ENCODE data around the gene CCDC106. TPM values are rescaled to one million over a fixed set of nuclear protein-coding genes. Genes with fewer than 3 reads are reported as not detected.
A peak's percentile ranks its signal among the peaks of the same experiment; 100 is the strongest.

The CCDC106 gene
- total RNA-seq, 1 donor from 2014 or later: 8.3 TPM

GRCh38 chr19:55656552-55656951, 8.5 kb downstream of the CCDC106 start:
- Histone ChIP-seq H3K36me3 (peaks cover 0 to 20% of the 10 kb centered on the region in 2 donors), H3K4me1 (peaks cover 63% of the 10 kb centered on the region), H3K27me3 (no peaks in the 10 kb centered on the region), H3K27ac (no peak overlapping the region), H3K4me3 (peak overlapping the region; percentile 69 to 96), H3K9me3 (no peaks in the 10 kb centered on the region)
- no peak for DNase-seq (ENCODE audit: extremely low spot score in 2 of 2)
- intact Hi-C loops (cut with DNase I): no loop called here
- TF ChIP-seq CTCF (IDR thresholded peaks at IDR 0.05): no peak
- no peak for TF ChIP-seq POLR2A (IDR thresholded peaks at IDR 0.05)
- no peak for TF ChIP-seq POLR2AphosphoS5 (IDR thresholded peaks at IDR 0.05; ENCODE audit: insufficient read depth in 1 of 2, low read depth in 1 of 2)

GRCh38 chr19:55656988-55657747, 9.2 kb downstream of the CCDC106 start:
- TF ChIP-seq CTCF (IDR thresholded peaks at IDR 0.05) (no peak), POLR2AphosphoS5 (IDR thresholded peaks at IDR 0.05; ENCODE audit: insufficient read depth in 1 of 2, low read depth in 1 of 2) (no peak)
- no peaks in the 10 kb centered on the region for H3K9me3 ChIP-seq
- peaks cover 0 to 26% of the 10 kb centered on the region in 2 donors for H3K36me3 ChIP-seq
- DNase-seq (ENCODE audit: extremely low spot score in 2 of 2): no peak
- peaks cover 63% of the 10 kb centered on the region for H3K4me1 ChIP-seq
- peak overlapping the region; percentile 69 to 96 for H3K4me3 ChIP-seq
- no peaks in the 10 kb centered on the region for H3K27me3 ChIP-seq
- H3K27ac ChIP-seq: no peak overlapping the region
- intact Hi-C loops (cut with DNase I): no loop called here

GRCh38 chr19:55658846-55659459, 10.9 kb downstream of the CCDC106 start:
- H3K27me3 ChIP-seq: no peaks in the 10 kb centered on the region
- no peak overlapping the region for H3K4me3 ChIP-seq
- peaks cover 0 to 44% of the 10 kb centered on the region in 2 donors for H3K36me3 ChIP-seq

GRCh38 chr19:55659822-55660221, 11.8 kb downstream of the CCDC106 start:
- H3K9me3 ChIP-seq: no peaks in the 10 kb centered on the region
- TF ChIP-seq POLR2AphosphoS5 (IDR thresholded peaks at IDR 0.05; ENCODE audit: insufficient read depth in 1 of 2, low read depth in 1 of 2) (no peak), CTCF (IDR thresholded peaks at IDR 0.05) (no peak), POLR2A (IDR thresholded peaks at IDR 0.05) (no peak)
- peaks cover 0 to 52% of the 10 kb centered on the region in 2 donors for H3K36me3 ChIP-seq
- H3K4me3 ChIP-seq: no peak overlapping the region
- DNase-seq (ENCODE audit: extremely low spot score in 2 of 2): no peak
- no peaks in the 10 kb centered on the region for H3K27me3 ChIP-seq
- H3K27ac ChIP-seq: no peak overlapping the region
- intact Hi-C loops (cut with DNase I): loop anchor here (10.0 kb wide), 1 partner anchor 545 kb away; the partner anchor contains the start of gene PPP1R12C
- H3K4me1 ChIP-seq: peaks cover 55% of the 10 kb centered on the region

More at GRCh38 chr19:55658846-55659459, 10.9 kb downstream of the CCDC106 start:
- no peak for TF ChIP-seq CTCF (IDR thresholded peaks at IDR 0.05)
- no peak for TF ChIP-seq POLR2AphosphoS5 (IDR thresholded peaks at IDR 0.05; ENCODE audit: insufficient read depth in 1 of 2, low read depth in 1 of 2)
- TF ChIP-seq POLR2A (IDR thresholded peaks at IDR 0.05): no peak
- peaks cover 55% of the 10 kb centered on the region for H3K4me1 ChIP-seq
- H3K9me3 ChIP-seq: no peaks in the 10 kb centered on the region
- H3K27ac ChIP-seq: no peak overlapping the region
- intact Hi-C loops (cut with DNase I): no loop called here
- DNase-seq (ENCODE audit: extremely low spot score in 2 of 2): no peak

GRCh38 chr19:55660404-55660803, 12.4 kb downstream of the CCDC106 start:
- Histone ChIP-seq H3K9me3 (no peaks in the 10 kb centered on the region), H3K27me3 (no peaks in the 10 kb centered on the region), H3K36me3 (peaks cover 0 to 55% of the 10 kb centered on the region in 2 donors), H3K27ac (no peak overlapping the region), H3K4me3 (no peak overlapping the region), H3K4me1 (peaks cover 55% of the 10 kb centered on the region)
- TF ChIP-seq POLR2A (IDR thresholded peaks at IDR 0.05) (no peak), CTCF (IDR thresholded peaks at IDR 0.05) (no peak), POLR2AphosphoS5 (IDR thresholded peaks at IDR 0.05; ENCODE audit: insufficient read depth in 1 of 2, low read depth in 1 of 2) (no peak)
- no peak for DNase-seq (ENCODE audit: extremely low spot score in 2 of 2)
- intact Hi-C loops (cut with DNase I): loop anchor here (10.0 kb wide), 1 partner anchor 546 kb away; the partner anchor contains the start of gene PPP1R12C

Measured in vagina (tissue), 2 donors.